Measurements from ENCODE around the gene SOST. TPM values are rescaled to one million over a fixed set of nuclear protein-coding genes. Genes with fewer than 3 reads are reported as not detected.

The SOST gene
- total RNA-seq, 4 donors from 2014 or later, result not detected

GRCh38 chr17:43740541-43740940, 18.1 kb downstream of the SOST start:
- no peaks in the 10 kb centered on the region for H3K36me3 ChIP-seq
- DNase-seq, result no peak
- H3K27ac ChIP-seq, result no peak overlapping the region
- H3K4me3 ChIP-seq, result no peak overlapping the region
- TF ChIP-seq POLR2A (IDR thresholded peaks at IDR 0.05) (no peak), CTCF (IDR thresholded peaks at IDR 0.05) (no peak)
- H3K4me1 ChIP-seq, result no peaks in the 10 kb centered on the region
- no peaks in the 10 kb centered on the region for H3K27me3 ChIP-seq
- no peaks in the 10 kb centered on the region for H3K9me3 ChIP-seq

- no peak overlapping the region for H3K4me3 ChIP-seq
- TF ChIP-seq CTCF (IDR thresholded peaks at IDR 0.05), result no peak
These were observed 20.9 kb downstream of the SOST start for GRCh38 chr17:43737722-43738121.

GRCh38 chr17:43736389-43736788, 22.2 kb downstream of the SOST start:
- H3K36me3 ChIP-seq, result no peaks in the 10 kb centered on the region
- no peak for DNase-seq
- H3K27me3 ChIP-seq, result no peaks in the 10 kb centered on the region
- no peaks in the 10 kb centered on the region for H3K4me1 ChIP-seq
- no peak overlapping the region for H3K27ac ChIP-seq
- no peak overlapping the region for H3K4me3 ChIP-seq
- no peaks in the 10 kb centered on the region for H3K9me3 ChIP-seq
- no peak for TF ChIP-seq POLR2A (IDR thresholded peaks at IDR 0.05)
- TF ChIP-seq CTCF (IDR thresholded peaks at IDR 0.05), result no peak

More at GRCh38 chr17:43737722-43738121, 20.9 kb downstream of the SOST start:
- Histone ChIP-seq H3K27me3 (no peaks in the 10 kb centered on the region), H3K4me1 (no peaks in the 10 kb centered on the region), H3K27ac (no peak overlapping the region), H3K9me3 (no peaks in the 10 kb centered on the region), H3K36me3 (no peaks in the 10 kb centered on the region)
- DNase-seq, result no peak

- Histone ChIP-seq H3K4me1 (no peaks in the 10 kb centered on the region), H3K4me3 (no peak overlapping the region), H3K9me3 (no peaks in the 10 kb centered on the region), H3K36me3 (no peaks in the 10 kb centered on the region), H3K27ac (no peak overlapping the region), H3K27me3 (no peaks in the 10 kb centered on the region)
- DNase-seq, result no peak
- TF ChIP-seq POLR2A (IDR thresholded peaks at IDR 0.05) (no peak), CTCF (IDR thresholded peaks at IDR 0.05) (no peak)
These were observed 24.2 kb downstream of the SOST start for GRCh38 chr17:43734376-43734775.

GRCh38 chr17:43733956-43734355, 24.6 kb downstream of the SOST start:
- Histone ChIP-seq H3K27ac (no peak overlapping the region), H3K4me1 (no peaks in the 10 kb centered on the region), H3K36me3 (no peaks in the 10 kb centered on the region), H3K4me3 (no peak overlapping the region), H3K9me3 (no peaks in the 10 kb centered on the region), H3K27me3 (no peaks in the 10 kb centered on the region)
- no peak for DNase-seq
- TF ChIP-seq CTCF (IDR thresholded peaks at IDR 0.05) (no peak), POLR2A (IDR thresholded peaks at IDR 0.05) (no peak)

GRCh38 chr17:43732958-43733357, 25.6 kb downstream of the SOST start:
- TF ChIP-seq CTCF (IDR thresholded peaks at IDR 0.05) (no peak), POLR2A (IDR thresholded peaks at IDR 0.05) (no peak)
- no peak overlapping the region for H3K27ac ChIP-seq
- no peaks in the 10 kb centered on the region for H3K36me3 ChIP-seq
- DNase-seq, result no peak
- H3K9me3 ChIP-seq, result no peaks in the 10 kb centered on the region
- no peak overlapping the region for H3K4me3 ChIP-seq
- H3K4me1 ChIP-seq, result no peaks in the 10 kb centered on the region
- no peaks in the 10 kb centered on the region for H3K27me3 ChIP-seq
